Common myeloid progenitor, CD34-positive (primary cell): ENCODE measurements around the gene CCDC71L. TPM values are rescaled to one million over a fixed set of nuclear protein-coding genes. Genes with fewer than 3 reads are reported as not detected.
"Not testable (repeated sequence)": the region's sequence is repeated elsewhere in the genome, so short reads cannot be mapped to it uniquely, and the experiment has no call there.

Experiments
- CTCF ChIA-PET: fragments of 350-600 bp; sonication (Branson Sonifier 250); formaldehyde crosslinking; loops from one replicate; lab custom pipeline; 2021; ENCODE audit warnings: antibody characterized with exemption; lab: Charles Lee
- POLR2A ChIA-PET: fragments of 350-600 bp; sonication (Branson Sonifier 250); formaldehyde crosslinking; loops from one replicate; lab custom pipeline; 2021; ENCODE audit warnings: antibody characterized with exemption; lab: Charles Lee
- DNase-seq, 3 donors: peaks; one replicate each; pipeline versions ENCODE4 v3.0.0 to v3.0.0-alpha.2; 2013
- H3K27ac ChIP-seq, 2 experiments: 1 replicate in 1 of 2; 2 replicates in 1 of 2; pipeline ENCODE4 v1.7.0; 2013; ENCODE audit warnings: inconsistent platforms in 2 of 2, low read length in 2 of 2, mild to moderate bottlenecking in 2 of 2, low read depth in 1 of 2, moderate library complexity in 1 of 2; ENCODE audit not compliant: severe bottlenecking in 2 of 2, insufficient read depth in 1 of 2, poor library complexity in 1 of 2
- H3K27me3 ChIP-seq, 5 experiments: replicated peaks in 2 of 5; 1 replicate in 3 of 5; 2 replicates in 2 of 5; pipeline versions ENCODE4 v1.6.1 to v1.7.0; 2013; ENCODE audit warnings: low read length in 4 of 5, mild to moderate bottlenecking in 2 of 5, moderate library complexity in 2 of 5, inconsistent platforms in 1 of 5; ENCODE audit not compliant: insufficient read depth in 5 of 5, control insufficient read depth in 4 of 5
- H3K36me3 ChIP-seq, 4 experiments: 1 replicate in 2 of 4; 2 replicates in 2 of 4; pipeline versions ENCODE4 v1.6.1 to v1.7.0; 2013; ENCODE audit warnings: low read length in 3 of 4, control low read depth in 1 of 4, mild to moderate bottlenecking in 1 of 4; ENCODE audit not compliant: control insufficient read depth in 4 of 4, insufficient read depth in 4 of 4
- H3K4me1 ChIP-seq, 4 experiments: 1 replicate in 3 of 4; 2 replicates in 1 of 4; pipeline versions ENCODE4 v1.6.1 to v1.7.1; 2013; ENCODE audit warnings: low read length in 3 of 4, mild to moderate bottlenecking in 3 of 4, control low read depth in 1 of 4, inconsistent platforms in 1 of 4, moderate library complexity in 1 of 4; ENCODE audit not compliant: control insufficient read depth in 4 of 4, insufficient read depth in 4 of 4; ENCODE audit errors: control extremely low read depth in 1 of 4
- H3K4me3 ChIP-seq, 7 experiments: 1 replicate in 4 of 7; 2 replicates in 3 of 7; pipeline versions ENCODE4 v1.5.1 to v1.7.0; 2013; ENCODE audit warnings: mild to moderate bottlenecking in 7 of 7, low read length in 6 of 7, moderate library complexity in 6 of 7, inconsistent platforms in 2 of 7, low read depth in 2 of 7, control low read depth in 1 of 7; ENCODE audit not compliant: insufficient read depth in 4 of 7, control insufficient read depth in 1 of 7; ENCODE audit errors: extremely low read depth in 1 of 7
- H3K9me3 ChIP-seq, 5 experiments: 1 replicate in 4 of 5; 2 replicates in 1 of 5; pipeline versions ENCODE4 v1.6.1 to v1.7.1; 2013; ENCODE audit warnings: low read length in 4 of 5, mild to moderate bottlenecking in 2 of 5, inconsistent platforms in 1 of 5, low read depth in 1 of 5, moderate library complexity in 1 of 5; ENCODE audit not compliant: control insufficient read depth in 4 of 5, insufficient read depth in 2 of 5; ENCODE audit errors: control extremely low read depth in 1 of 5
- WGBS: methylation state at CpG from one replicate; pipeline ENCODE4 v1.1.5; 2013; ENCODE audit not compliant: insufficient coverage; 5-methylcytosine and 5-hydroxymethylcytosine counted together
- polyA plus RNA-seq: library from polyadenylated mRNA; unstranded; fragments of 120-200 nt; gene quantifications from one replicate; pipeline ENCODE4 v1.2.1, GENCODE V29; 2013

Gene CCDC71L
- polyA plus RNA-seq = 14.2 TPM

- WGBS = 2% methylated on average over 34 of the region's 51 CpGs
- ChIA-PET POLR2A (interaction anchor here (0.9 to 1.0 kb wide), 2 partner anchors 69 to 75 kb away, joined by 3 to 5 read pairs; no protein-coding TSS in a partner anchor), CTCF (interaction anchor here (0.7 to 5.6 kb wide), 16 partner anchors 9 to 485 kb away, joined by 3 to 93 read pairs (median 4); no protein-coding TSS in a partner anchor)
- Histone ChIP-seq H3K9me3 (no peaks in the 10 kb centered on the region), H3K36me3 (no peaks in the 10 kb centered on the region), H3K27me3 (no peaks in the 10 kb centered on the region), H3K27ac (peak within 1 kb of the TSS; percentile 20 to 87), H3K4me1 (peaks cover 13 to 25% (median 19%) of the 10 kb centered on the region in 4 experiments), H3K4me3 (peak within 1 kb of the TSS; percentile 82 to 97 (median 91))
- peak; percentile 95 to 97 (median 97) for DNase-seq
Observed at GRCh38 chr7:106660862-106661720, at the start of gene CCDC71L. Gene CCDC71L, minus strand, starts transcription at chr7:106661158. Its CDS starts 262 bp downstream, at chr7:106660896.

DNA sequence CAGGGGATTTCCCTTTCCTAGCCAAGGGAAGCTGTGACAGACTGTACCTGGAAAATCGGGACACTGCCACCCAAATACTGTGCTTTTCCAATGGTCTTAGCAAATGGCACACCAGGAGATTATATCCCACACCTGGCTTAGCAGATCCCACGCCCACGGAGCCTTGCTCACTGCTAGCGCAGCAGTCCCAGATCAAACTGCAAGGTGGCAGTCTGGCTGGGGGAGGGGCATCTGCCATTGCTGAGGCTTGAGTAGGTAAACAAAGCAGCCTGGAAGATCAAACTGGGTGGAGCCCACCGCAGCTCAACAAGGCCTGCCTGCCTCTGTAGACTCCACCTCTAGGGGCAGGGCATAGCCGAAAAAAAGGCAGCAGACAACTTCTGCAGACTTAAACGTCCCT, 48.6 kb upstream of the CCDC71L start:
- H3K36me3 ChIP-seq, H3K27ac ChIP-seq, H3K4me1 ChIP-seq, H3K4me3 ChIP-seq, POLR2A ChIA-PET, H3K9me3 ChIP-seq, H3K27me3 ChIP-seq, DNase-seq: not testable (repeated sequence)
- CTCF ChIA-PET = interaction anchor here (1.2 to 2.1 kb wide), 3 partner anchors 27 to 31 kb away, joined by 4 to 5 read pairs (median 4); no protein-coding TSS in a partner anchor
- 100% methylated on average over 6 of the region's 7 CpGs for WGBS

GRCh38 chr7:106704000-106704840, 43.3 kb upstream of the CCDC71L start:
- DNase-seq = peak in 1 of 3 donors; percentile 18
- ChIA-PET CTCF (interaction anchor here (0.9 to 1.1 kb wide), 2 partner anchors 10 to 130 kb away, joined by 3 to 4 read pairs; no protein-coding TSS in a partner anchor), POLR2A (no interaction called here)
- Histone ChIP-seq H3K36me3 (no peaks in the 10 kb centered on the region), H3K4me3 (no peak overlapping the region), H3K4me1 (peaks cover 0 to 2% (median 0%) of the 10 kb centered on the region in 4 experiments), H3K27me3 (no peaks in the 10 kb centered on the region), H3K9me3 (peaks cover 0 to 1% (median 0%) of the 10 kb centered on the region in 5 experiments), H3K27ac (no peak overlapping the region)
- WGBS = 83% methylated on average over 3 of the region's 3 CpGs

DNA sequence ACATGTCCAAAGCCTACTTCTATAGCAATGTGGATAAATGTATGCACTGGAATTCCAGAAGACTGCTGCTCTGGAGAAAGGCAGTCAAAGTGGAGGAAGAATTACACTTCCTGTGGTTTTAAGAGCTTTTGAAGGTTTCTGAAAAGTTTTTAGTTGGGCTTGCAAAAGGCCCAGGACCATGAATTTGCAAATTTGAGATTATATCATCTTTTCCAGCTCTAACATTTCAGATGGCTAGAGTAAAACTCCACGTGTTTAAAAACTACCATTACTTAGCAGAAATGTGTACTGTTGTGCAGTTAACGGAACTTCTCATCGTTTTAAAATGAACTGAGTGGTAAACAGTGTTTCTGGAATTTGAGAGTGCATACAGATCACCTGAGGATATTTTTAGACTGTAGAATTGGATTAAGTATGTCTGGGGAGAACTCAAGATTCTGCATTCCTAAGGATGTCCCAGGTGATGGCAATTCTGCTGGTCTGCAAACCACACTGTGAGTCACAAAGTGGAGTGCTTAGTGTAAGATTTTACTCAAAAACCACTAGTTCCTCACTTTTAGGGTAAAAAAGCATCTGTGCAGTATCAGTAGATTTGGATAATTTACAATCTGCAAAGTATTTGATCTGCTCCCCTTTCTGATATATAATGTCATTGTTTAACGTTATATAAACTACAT, 32.9 kb upstream of the CCDC71L start:
- 0% methylated on average over 1 of the region's 4 CpGs for WGBS
- Histone ChIP-seq H3K36me3 (no peaks in the 10 kb centered on the region), H3K27me3 (no peaks in the 10 kb centered on the region), H3K4me3 (peak overlapping the region in 1 of 7 experiments; percentile 29), H3K9me3 (peaks cover 0 to 2% (median 0%) of the 10 kb centered on the region in 5 experiments), H3K4me1 (peaks cover 11 to 23% (median 19%) of the 10 kb centered on the region in 4 experiments), H3K27ac (peak overlapping the region in 1 of 2 experiments; percentile 72)
- peak; percentile 19 to 85 (median 72) for DNase-seq
- ChIA-PET CTCF (interaction anchor here (0.7 kb wide), 1 partner anchor 42 kb away, joined by 3 read pairs; no protein-coding TSS in a partner anchor), POLR2A (no interaction called here)

- CTCF ChIA-PET = no interaction called here
- POLR2A ChIA-PET = no interaction called here
- Histone ChIP-seq H3K4me3 (no peak overlapping the region), H3K36me3 (no peaks in the 10 kb centered on the region), H3K4me1 (peaks cover 11 to 23% (median 19%) of the 10 kb centered on the region in 4 experiments), H3K27me3 (no peaks in the 10 kb centered on the region), H3K9me3 (peaks cover 0 to 2% (median 0%) of the 10 kb centered on the region in 5 experiments), H3K27ac (no peak overlapping the region)
- no CpG with 5 or more reads among the region's 2 CpGs for WGBS
- DNase-seq = no peak
Observed at GRCh38 chr7:106692450-106693051, 31.6 kb upstream of the CCDC71L start.

DNA sequence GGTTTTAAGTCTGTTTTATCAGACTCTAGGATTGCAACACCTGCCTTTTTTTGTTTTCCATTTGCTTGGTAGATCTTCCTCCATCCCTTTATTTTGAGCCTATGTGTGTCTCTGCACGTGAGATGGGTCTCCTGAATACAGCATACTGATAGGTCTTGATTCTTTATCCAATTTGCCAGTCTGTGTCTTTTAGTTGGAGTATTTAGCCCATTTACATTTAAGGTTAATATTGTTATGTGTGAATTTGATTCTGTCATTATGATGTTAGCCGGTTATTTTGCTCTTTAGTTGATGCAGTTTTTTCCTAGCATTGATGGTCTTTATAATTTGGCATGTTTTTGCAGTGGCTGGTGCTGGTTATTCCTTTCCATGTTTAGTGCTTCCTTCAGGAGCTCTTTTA, 27.2 kb upstream of the CCDC71L start:
- H3K36me3 ChIP-seq, H3K27ac ChIP-seq, H3K9me3 ChIP-seq, CTCF ChIA-PET, POLR2A ChIA-PET, H3K4me3 ChIP-seq, H3K27me3 ChIP-seq, H3K4me1 ChIP-seq, DNase-seq: not testable (repeated sequence)
- WGBS = no CpG with 5 or more reads among the region's 2 CpGs
